Stimulated activated CD4-positive, alpha-beta T cell treated with anti-CD3 and anti-CD28 coated beads, TNF-alpha, amount 100 ng/mL, for 48 hours (primary cell): ENCODE data around the gene PDP2.
"Not testable (repeated sequence)": the region's sequence is repeated elsewhere in the genome, so short reads cannot be mapped to it uniquely, and the experiment has no call there.

ENCODE experiments used
- DNase-seq, 3 donors: peaks; one replicate each; pipeline ENCODE4 v3.0.0-alpha.2; 2020; ENCODE audit warnings: low read depth in 3 of 3

PDP2 gene

GRCh38 chr16:66853261-66854139 is 26.8 kb upstream of the PDP2 start:
- no peak for DNase-seq

- DNase-seq = no peak
These were observed 24.1 kb upstream of the PDP2 start for GRCh38 chr16:66856184-66856730.

- no peak for DNase-seq
These were observed 23.5 kb upstream of the PDP2 start for GRCh38 chr16:66856801-66857200.

GRCh38 chr16:66857437-66857836 is 22.9 kb upstream of the PDP2 start:
- no peak for DNase-seq

GRCh38 chr16:66858740-66859396 is 21.4 kb upstream of the PDP2 start:
- no peak for DNase-seq

- DNase-seq = no peak
These were observed 20.8 kb upstream of the PDP2 start for GRCh38 chr16:66859397-66860068.

GRCh38 chr16:66862023-66862520 is 18.2 kb upstream of the PDP2 start:
- DNase-seq = no peak

- DNase-seq = no peak
These were observed 16.6 kb upstream of the PDP2 start for GRCh38 chr16:66863707-66864106.

- DNase-seq = no peak
These were observed 10.9 kb upstream of the PDP2 start for GRCh38 chr16:66869424-66869823.

GRCh38 chr16:66871363-66871762 is 9.0 kb upstream of the PDP2 start:
- DNase-seq = not testable (repeated sequence)

- no peak for DNase-seq
These were observed 8.5 kb upstream of the PDP2 start for GRCh38 chr16:66871840-66872239.

GRCh38 chr16:66872559-66872942 is 7.8 kb upstream of the PDP2 start:
- no peak for DNase-seq

- peak; percentile 91 to 92 (median 92) for DNase-seq
These were observed 7.2 kb upstream of the PDP2 start for GRCh38 chr16:66872943-66873684.

GRCh38 chr16:66873685-66874055 is 6.6 kb upstream of the PDP2 start:
- no peak for DNase-seq

GRCh38 chr16:66874079-66874775 is 6.1 kb upstream of the PDP2 start:
- DNase-seq = no peak

- peak; percentile 58 to 80 (median 59) for DNase-seq
These were observed 2.2 kb upstream of the PDP2 start for GRCh38 chr16:66878067-66878466.

- no peak for DNase-seq
These were observed 701 bp downstream of the PDP2 start for GRCh38 chr16:66881014-66881417.

- DNase-seq = no peak
These were observed 1.2 kb downstream of the PDP2 start for GRCh38 chr16:66881560-66881959.

GRCh38 chr16:66881964-66882508 is 1.7 kb downstream of the PDP2 start:
- DNase-seq = no peak

GRCh38 chr16:66882702-66883101 is 2.4 kb downstream of the PDP2 start:
- DNase-seq = no peak

- no peak for DNase-seq
These were observed 5.2 kb downstream of the PDP2 start for GRCh38 chr16:66885491-66885890.
